Activated CD8-positive, alpha-beta T cell treated with anti-CD3 and anti-CD28 coated beads for 36 hours (primary cell): ENCODE measurements around the gene ARF1. TPM values are rescaled to one million over a fixed set of nuclear protein-coding genes. Genes with fewer than 3 reads are reported as not detected.

ENCODE experiments used
- ATAC-seq: fragments of 200-7000 bp; cut with Tn5 transposase; one replicate; pipeline ENCODE4 v1.10.0; 2021; ENCODE audit warnings: mild to moderate bottlenecking, moderate library complexity
- CTCF ChIA-PET: fragments of 350-600 bp; sonication (Branson Sonifier 250); formaldehyde crosslinking; loops from one replicate; lab custom pipeline; 2021; ENCODE audit warnings: antibody characterized with exemption; lab: Charles Lee
- POLR2A ChIA-PET: fragments of 350-600 bp; sonication (Branson Sonifier 250); formaldehyde crosslinking; loops from one replicate; lab custom pipeline; 2021; ENCODE audit warnings: antibody characterized with exemption; lab: Charles Lee
- DNase-seq: peaks from one replicate; pipeline ENCODE4 v3.0.0-alpha.2; 2020
- H3K27ac Mint-ChIP-seq: one replicate; pipeline ENCODE4 v1.8.0; 2021; ENCODE audit warnings: mild to moderate bottlenecking, mixed read lengths
- H3K27me3 Mint-ChIP-seq: one replicate; pipeline ENCODE4 v1.8.0; 2021; ENCODE audit warnings: mixed read lengths
- H3K36me3 Mint-ChIP-seq: one replicate; pipeline ENCODE4 v1.8.0; 2021; ENCODE audit warnings: low read depth, mixed read lengths
- H3K4me1 Mint-ChIP-seq: one replicate; pipeline ENCODE4 v1.8.0; 2021; ENCODE audit warnings: low read depth, mixed read lengths
- H3K4me3 Mint-ChIP-seq: one replicate; pipeline ENCODE4 v1.8.0; 2021; ENCODE audit warnings: mild to moderate bottlenecking, moderate library complexity, mixed read lengths
- H3K9me3 Mint-ChIP-seq: one replicate; pipeline ENCODE4 v1.8.0; 2021; ENCODE audit warnings: mixed read lengths
- intact Hi-C: fragments of 100-400 bp; cut with micrococcal nuclease; formaldehyde crosslinking; loops from one replicate; pipeline ENCODE4 v1.10.0; 2022
- total RNA-seq, 2 experiments: library from RNA; stranded (reverse); gene quantifications; one replicate each; pipeline ENCODE4 v1.2.3, GENCODE V29; 2021
- TF ChIP-seq, protein P1 (sequence below): fragments of 200-600 bp; IDR thresholded peaks from one replicate; pipeline ENCODE4 v1.8.0; 2022; ENCODE audit warnings: antibody characterized with exemption, mild to moderate bottlenecking

The ARF1 gene
- total RNA-seq, 2 experiments from 2014 or later, result 349 to 350 TPM

DNA sequence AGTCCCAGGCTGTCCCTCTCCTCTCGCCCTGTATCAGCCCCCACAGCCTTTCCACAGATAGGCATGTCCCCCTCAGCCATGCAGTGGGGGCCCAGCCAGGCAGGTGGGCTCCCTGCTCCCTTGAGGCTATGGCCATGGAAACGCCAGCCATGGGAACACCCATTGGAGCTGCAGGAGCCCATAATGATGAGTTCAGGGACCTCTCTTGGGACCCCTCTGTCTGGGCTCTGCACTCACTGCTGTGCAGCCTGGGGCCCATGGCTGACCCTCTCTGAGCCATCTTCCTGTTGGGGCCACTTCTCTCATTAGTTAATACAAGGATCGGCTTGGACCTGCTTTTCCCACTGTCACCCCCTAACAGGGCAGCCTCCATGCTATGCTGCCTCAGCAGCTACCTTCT is 42.5 kb upstream of the ARF1 start:
- Mint-ChIP-seq H3K4me3 (no peak overlapping the region), H3K9me3 (no peaks in the 10 kb centered on the region), H3K27ac (no peak overlapping the region), H3K4me1 (peaks cover 2% of the 10 kb centered on the region), H3K36me3 (no peaks in the 10 kb centered on the region), H3K27me3 (peaks cover 25% of the 10 kb centered on the region)
- no peak for ATAC-seq
- ChIA-PET POLR2A (interaction anchor here (0.7 kb wide), 1 partner anchor 23 kb away, joined by 3 read pairs; no protein-coding TSS in a partner anchor), CTCF (no interaction called here)
- TF ChIP-seq, protein P1, sequence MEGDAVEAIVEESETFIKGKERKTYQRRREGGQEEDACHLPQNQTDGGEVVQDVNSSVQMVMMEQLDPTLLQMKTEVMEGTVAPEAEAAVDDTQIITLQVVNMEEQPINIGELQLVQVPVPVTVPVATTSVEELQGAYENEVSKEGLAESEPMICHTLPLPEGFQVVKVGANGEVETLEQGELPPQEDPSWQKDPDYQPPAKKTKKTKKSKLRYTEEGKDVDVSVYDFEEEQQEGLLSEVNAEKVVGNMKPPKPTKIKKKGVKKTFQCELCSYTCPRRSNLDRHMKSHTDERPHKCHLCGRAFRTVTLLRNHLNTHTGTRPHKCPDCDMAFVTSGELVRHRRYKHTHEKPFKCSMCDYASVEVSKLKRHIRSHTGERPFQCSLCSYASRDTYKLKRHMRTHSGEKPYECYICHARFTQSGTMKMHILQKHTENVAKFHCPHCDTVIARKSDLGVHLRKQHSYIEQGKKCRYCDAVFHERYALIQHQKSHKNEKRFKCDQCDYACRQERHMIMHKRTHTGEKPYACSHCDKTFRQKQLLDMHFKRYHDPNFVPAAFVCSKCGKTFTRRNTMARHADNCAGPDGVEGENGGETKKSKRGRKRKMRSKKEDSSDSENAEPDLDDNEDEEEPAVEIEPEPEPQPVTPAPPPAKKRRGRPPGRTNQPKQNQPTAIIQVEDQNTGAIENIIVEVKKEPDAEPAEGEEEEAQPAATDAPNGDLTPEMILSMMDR, result no peak
- DNase-seq, result no peak
- intact Hi-C loops, result no loop called here

DNA sequence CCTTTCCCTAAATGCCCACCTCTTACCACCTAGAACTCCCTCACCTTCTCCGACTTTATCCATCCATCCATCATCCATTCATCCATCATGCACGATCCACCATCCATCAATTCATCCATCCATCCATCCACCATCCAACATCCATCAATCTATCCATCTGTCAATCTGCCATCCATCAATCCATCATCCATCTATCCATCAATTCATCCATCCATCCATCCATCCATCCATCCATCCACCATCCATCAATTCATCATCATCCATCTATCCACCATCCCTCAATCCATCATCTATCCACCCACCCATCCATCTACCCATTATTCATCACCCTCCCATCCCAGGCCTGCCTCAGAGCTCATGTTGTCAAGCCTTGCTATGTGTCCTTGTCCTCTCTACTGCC is 41.2 kb upstream of the ARF1 start:
- DNase-seq (no peak), ATAC-seq (no peak)
- CTCF ChIA-PET, result no interaction called here
- POLR2A ChIA-PET, result no interaction called here
- intact Hi-C loops, result no loop called here
- no peak overlapping the region for H3K4me3 Mint-ChIP-seq
- peaks cover 2% of the 10 kb centered on the region for H3K4me1 Mint-ChIP-seq
- no peak overlapping the region for H3K27ac Mint-ChIP-seq
- H3K9me3 Mint-ChIP-seq, result no peaks in the 10 kb centered on the region
- TF ChIP-seq, protein P1, result no peak
- H3K27me3 Mint-ChIP-seq, result peaks cover 24% of the 10 kb centered on the region
- H3K36me3 Mint-ChIP-seq, result no peaks in the 10 kb centered on the region

DNA sequence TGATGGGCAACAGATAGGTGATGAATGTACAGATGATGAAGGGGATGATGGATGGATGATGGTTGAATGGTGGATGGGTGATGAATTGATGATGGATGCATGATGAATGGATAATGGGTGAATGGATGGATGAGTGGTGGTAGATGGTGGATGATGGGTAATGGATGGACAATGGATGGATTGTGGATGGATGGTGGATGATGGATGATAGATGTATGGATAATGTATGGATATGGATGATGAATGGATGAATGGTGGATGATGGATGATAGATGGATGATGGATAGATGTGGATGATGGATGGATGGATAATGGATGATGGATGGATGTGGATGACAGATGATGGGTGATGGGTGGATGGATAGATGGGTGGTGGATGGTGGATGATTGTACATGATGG is 40.0 kb upstream of the ARF1 start:
- H3K36me3 Mint-ChIP-seq, result no peaks in the 10 kb centered on the region
- no peak overlapping the region for H3K4me3 Mint-ChIP-seq
- H3K9me3 Mint-ChIP-seq, result no peaks in the 10 kb centered on the region
- ChIA-PET POLR2A (no interaction called here), CTCF (no interaction called here)
- peaks cover 2% of the 10 kb centered on the region for H3K4me1 Mint-ChIP-seq
- TF ChIP-seq, protein P1, result no peak
- peaks cover 16% of the 10 kb centered on the region for H3K27me3 Mint-ChIP-seq
- no peak for DNase-seq
- intact Hi-C loops, result no loop called here
- no peak overlapping the region for H3K27ac Mint-ChIP-seq
- ATAC-seq, result no peak

DNA sequence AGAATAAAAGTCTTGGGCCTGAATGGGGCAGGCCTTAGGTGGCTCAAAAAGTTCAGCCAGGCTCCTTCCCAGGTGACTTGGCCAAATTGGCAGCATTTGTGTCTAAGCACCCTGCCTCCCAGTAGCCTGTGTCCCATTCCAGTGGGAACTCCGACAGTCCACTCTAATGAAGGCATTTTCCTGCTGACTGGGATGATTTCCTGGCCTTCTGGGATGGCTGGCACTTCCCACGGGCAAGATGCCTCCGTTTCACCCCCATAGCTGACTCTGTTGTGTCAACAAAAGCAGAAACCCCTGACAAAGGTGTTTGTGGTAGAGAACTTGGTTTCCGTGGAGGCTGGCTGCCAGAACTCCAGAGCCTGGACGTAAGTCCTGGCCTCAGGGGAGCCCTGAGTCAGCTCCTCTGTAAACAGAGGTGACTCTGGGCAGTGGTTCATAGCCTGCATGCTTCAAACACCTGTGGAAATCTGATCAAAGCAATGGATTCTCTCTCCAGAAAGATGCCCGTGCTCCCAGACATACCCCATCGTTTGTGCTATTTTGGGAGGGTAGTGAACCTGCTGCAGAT is 39.1 kb upstream of the ARF1 start:
- H3K27ac Mint-ChIP-seq, result no peak overlapping the region
- DNase-seq (no peak), ATAC-seq (no peak)
- POLR2A ChIA-PET, result no interaction called here
- no peaks in the 10 kb centered on the region for H3K4me1 Mint-ChIP-seq
- TF ChIP-seq, protein P1, result no peak
- intact Hi-C loops, result no loop called here
- H3K27me3 Mint-ChIP-seq, result peaks cover 14% of the 10 kb centered on the region
- no peaks in the 10 kb centered on the region for H3K9me3 Mint-ChIP-seq
- CTCF ChIA-PET, result no interaction called here
- no peaks in the 10 kb centered on the region for H3K36me3 Mint-ChIP-seq
- no peak overlapping the region for H3K4me3 Mint-ChIP-seq

DNA sequence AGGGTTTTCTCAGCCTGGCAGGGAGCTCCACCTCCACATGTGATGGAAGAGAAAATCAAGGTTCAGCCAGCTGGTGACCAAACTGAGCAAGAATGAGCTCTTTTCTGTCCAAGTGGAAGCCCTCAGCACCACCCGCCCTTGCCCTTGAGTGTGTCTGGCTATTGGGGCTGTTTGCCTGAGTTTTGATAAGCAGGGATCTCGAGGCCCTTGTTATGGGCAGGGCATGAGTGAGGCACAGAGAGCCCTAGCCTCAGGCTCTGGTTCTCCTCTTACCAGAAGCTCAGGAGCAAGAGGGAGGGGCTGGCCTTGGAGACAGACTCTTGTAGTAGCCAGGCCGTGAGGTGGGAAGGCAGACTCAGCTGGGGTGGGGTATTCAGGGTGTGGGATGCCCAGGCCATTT is 37.5 kb upstream of the ARF1 start:
- H3K27me3 Mint-ChIP-seq, result peaks cover 5% of the 10 kb centered on the region
- no peaks in the 10 kb centered on the region for H3K36me3 Mint-ChIP-seq
- ChIA-PET POLR2A (no interaction called here), CTCF (no interaction called here)
- TF ChIP-seq, protein P1, result no peak
- no peak overlapping the region for H3K27ac Mint-ChIP-seq
- no peaks in the 10 kb centered on the region for H3K9me3 Mint-ChIP-seq
- DNase-seq (no peak), ATAC-seq (no peak)
- H3K4me1 Mint-ChIP-seq, result no peaks in the 10 kb centered on the region
- no peak overlapping the region for H3K4me3 Mint-ChIP-seq
- intact Hi-C loops, result no loop called here
